Caco-2 (cell line): Measurements from ENCODE around the gene TENM3. TPM values are rescaled to one million over a fixed set of nuclear protein-coding genes. Genes with fewer than 3 reads are reported as not detected.

Experiments
- BruUV-seq: library from RNA; stranded (reverse); fragments of 400-500 nt; replicated peaks from 2 replicates; lab custom pipeline; 2021; lab: Mats Ljungman, UMichigan
- CTCF ChIA-PET: fragments of 300-600 bp; sonication (Branson Sonifier 250); formaldehyde crosslinking; loops from one replicate; lab custom pipeline; 2022; ENCODE audit warnings: antibody characterized with exemption; lab: Charles Lee
- POLR2A ChIA-PET: fragments of 300-600 bp; sonication (Branson Sonifier 250); formaldehyde crosslinking; loops from one replicate; lab custom pipeline; 2022; ENCODE audit warnings: antibody characterized with exemption; lab: Charles Lee
- DNase-seq, 2 experiments: peaks; one replicate each; pipeline versions ENCODE4 v3.0.0 to v3.0.0-alpha.2; 2020 to 2022
- H3K27me3 ChIP-seq: replicated peaks from 2 replicates; pipeline ENCODE4 v1.6.0; 2011; ENCODE audit warnings: low read length; ENCODE audit not compliant: control insufficient read depth, insufficient read depth
- H3K36me3 ChIP-seq: 2 replicates; pipeline ENCODE4 v1.5.1; 2011; ENCODE audit warnings: low read length; ENCODE audit not compliant: control insufficient read depth, insufficient read depth
- H3K4me1 ChIP-seq: fragments of 250-450 bp; sonication (Bioruptor Pico); 2 replicates; pipeline ENCODE4 v1.5.1; 2020; ENCODE audit warnings: mild to moderate bottlenecking
- H3K4me3 ChIP-seq: 2 replicates; pipeline ENCODE4 v1.5.1; 2011; ENCODE audit warnings: low read depth, mild to moderate bottlenecking, control low read depth, low read length
- H3K9me3 ChIP-seq: fragments of 250-450 bp; sonication (Bioruptor Pico); 2 replicates; pipeline ENCODE4 v1.5.1; 2020; ENCODE audit warnings: mild to moderate bottlenecking, moderate library complexity
- H3K27ac Mint-ChIP-seq: one replicate; pipeline ENCODE4 v1.8.0; 2022; ENCODE audit warnings: mixed read lengths; ENCODE audit not compliant: unreplicated experiment
- H3K27me3 Mint-ChIP-seq: one replicate; pipeline ENCODE4 v1.8.0; 2022; ENCODE audit warnings: mixed read lengths; ENCODE audit not compliant: insufficient read depth, unreplicated experiment
- H3K36me3 Mint-ChIP-seq: one replicate; pipeline ENCODE4 v1.8.0; 2022; ENCODE audit warnings: mild to moderate bottlenecking, mixed read lengths; ENCODE audit not compliant: insufficient read depth, unreplicated experiment
- H3K4me1 Mint-ChIP-seq: one replicate; pipeline ENCODE4 v1.8.0; 2022; ENCODE audit warnings: low read depth, mixed read lengths; ENCODE audit not compliant: unreplicated experiment
- H3K4me3 Mint-ChIP-seq: one replicate; pipeline ENCODE4 v1.8.0; 2022; ENCODE audit warnings: mild to moderate bottlenecking, moderate library complexity, mixed read lengths; ENCODE audit not compliant: unreplicated experiment
- H3K9me3 Mint-ChIP-seq: one replicate; pipeline ENCODE4 v1.8.0; 2022; ENCODE audit warnings: mixed read lengths; ENCODE audit not compliant: unreplicated experiment
- CTCF ChIP-seq, 2 experiments: fragments of 200-600 bp in 1 of 2; IDR thresholded peaks; 1 replicate in 1 of 2; 2 replicates in 1 of 2; pipeline versions ENCODE4 v1.5.1 to v1.8.0; 2011 to 2022; ENCODE audit warnings: antibody characterized with exemption in 1 of 2, control low read depth in 1 of 2, inconsistent platforms in 1 of 2, low read depth in 1 of 2, low read length in 1 of 2, mild to moderate bottlenecking in 1 of 2, moderate library complexity in 1 of 2; ENCODE audit not compliant: insufficient read depth in 1 of 2, severe bottlenecking in 1 of 2, unreplicated experiment in 1 of 2
- intact Hi-C: fragments of 100-400 bp; cut with micrococcal nuclease; formaldehyde crosslinking; loops from one replicate; pipeline ENCODE4 v1.10.0; 2022; ENCODE audit not compliant: unreplicated experiment
- total RNA-seq: library from RNA; stranded (reverse); gene quantifications from 2 replicates; pipeline ENCODE4 v1.2.3, GENCODE V29; 2022

Gene TENM3
- total RNA-seq, 1 experiment from 2014 or later, result 94.7 TPM

DNA sequence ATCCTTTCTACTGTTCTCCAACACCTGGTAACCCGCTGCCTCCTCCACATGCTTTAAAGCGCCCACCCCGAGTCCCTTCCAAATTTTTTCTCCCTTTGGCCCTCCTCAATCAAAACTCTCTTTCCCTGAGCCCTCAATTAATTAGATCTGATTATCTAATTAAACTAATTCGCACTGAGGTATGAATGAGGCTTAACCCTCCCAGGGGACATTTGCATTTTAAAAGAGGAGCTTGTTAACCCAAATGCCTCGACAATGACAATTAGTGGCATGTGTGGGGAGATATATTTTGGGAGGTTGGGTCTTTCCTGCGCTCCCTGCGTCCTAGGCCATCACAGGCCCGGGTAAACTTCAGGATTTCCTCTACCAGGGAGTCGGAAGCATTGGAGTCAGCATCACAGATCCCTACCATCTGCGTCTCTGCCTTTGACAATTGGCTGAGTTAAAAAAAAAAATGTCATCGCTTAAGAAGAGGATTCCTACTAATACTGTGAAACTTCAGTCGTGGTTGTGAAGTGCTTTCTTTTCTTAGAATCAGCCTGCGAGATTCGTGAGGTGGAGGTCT, 50.6 kb downstream of the TENM3 start:
- Mint-ChIP-seq H3K36me3 (peaks cover 28% of the 10 kb centered on the region), H3K4me1 (peaks cover 16% of the 10 kb centered on the region), H3K4me3 (no peak overlapping the region), H3K27me3 (no peaks in the 10 kb centered on the region), H3K9me3 (no peaks in the 10 kb centered on the region), H3K27ac (no peak overlapping the region)
- Histone ChIP-seq H3K4me1 (no peaks in the 10 kb centered on the region), H3K36me3 (no peaks in the 10 kb centered on the region), H3K27me3 (no peaks in the 10 kb centered on the region), H3K9me3 (no peaks in the 10 kb centered on the region), H3K4me3 (no peak overlapping the region)
- DNase-seq, result no peak
- ChIA-PET POLR2A (no interaction called here), CTCF (no interaction called here)
- BruUV-seq, result no TSS peak
- intact Hi-C loops, result no loop called here
- no peak for TF ChIP-seq CTCF (IDR thresholded peaks at IDR 0.05; ENCODE audit: insufficient read depth in 1 of 2, low read depth in 1 of 2, low read length in 1 of 2, severe bottlenecking in 1 of 2, unreplicated experiment in 1 of 2)

DNA sequence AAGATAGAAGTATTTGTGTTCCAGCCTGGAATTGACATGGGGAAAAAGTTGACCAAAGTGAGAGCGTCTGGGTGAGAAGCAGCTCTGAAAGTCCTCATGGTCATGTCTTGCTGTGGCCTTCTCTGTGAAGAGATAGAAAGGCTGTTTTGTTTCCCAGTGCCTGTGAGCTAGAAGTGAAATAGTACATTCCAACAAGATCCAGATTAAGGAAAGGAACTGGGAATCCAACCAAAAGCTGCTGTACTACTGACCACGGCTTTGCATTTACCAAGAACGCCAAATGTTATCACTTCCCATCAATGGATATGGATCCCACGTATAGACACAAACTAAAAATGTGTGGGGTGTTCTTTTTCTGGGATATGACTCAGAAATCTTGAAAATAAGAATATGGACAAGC, 51.2 kb downstream of the TENM3 start:
- ChIA-PET POLR2A (no interaction called here), CTCF (no interaction called here)
- Mint-ChIP-seq H3K9me3 (no peaks in the 10 kb centered on the region), H3K4me1 (peaks cover 16% of the 10 kb centered on the region), H3K4me3 (no peak overlapping the region), H3K27me3 (no peaks in the 10 kb centered on the region), H3K27ac (no peak overlapping the region), H3K36me3 (peaks cover 27% of the 10 kb centered on the region)
- intact Hi-C loops, result no loop called here
- Histone ChIP-seq H3K9me3 (no peaks in the 10 kb centered on the region), H3K4me1 (no peaks in the 10 kb centered on the region), H3K4me3 (no peak overlapping the region), H3K36me3 (no peaks in the 10 kb centered on the region), H3K27me3 (no peaks in the 10 kb centered on the region)
- BruUV-seq, result no TSS peak
- no peak for DNase-seq
- no peak for TF ChIP-seq CTCF (IDR thresholded peaks at IDR 0.05; ENCODE audit: insufficient read depth in 1 of 2, low read depth in 1 of 2, low read length in 1 of 2, severe bottlenecking in 1 of 2, unreplicated experiment in 1 of 2)

GRCh38 chr4:182297659-182298058, 54.5 kb downstream of the TENM3 start:
- no TSS peak for BruUV-seq
- H3K4me3 ChIP-seq, result no peak overlapping the region
- CTCF ChIA-PET, result no interaction called here
- intact Hi-C loops, result no loop called here
- H3K4me1 ChIP-seq, result no peaks in the 10 kb centered on the region
- POLR2A ChIA-PET, result no interaction called here
- H3K36me3 ChIP-seq, result no peaks in the 10 kb centered on the region
- Mint-ChIP-seq H3K27me3 (no peaks in the 10 kb centered on the region), H3K9me3 (no peaks in the 10 kb centered on the region), H3K4me3 (no peak overlapping the region), H3K27ac (peak overlapping the region; percentile 60), H3K4me1 (peaks cover 13% of the 10 kb centered on the region), H3K36me3 (peaks cover 31% of the 10 kb centered on the region)
- H3K27me3 ChIP-seq, result no peaks in the 10 kb centered on the region
- no peak for DNase-seq
- TF ChIP-seq CTCF (IDR thresholded peaks at IDR 0.05; ENCODE audit: insufficient read depth in 1 of 2, low read depth in 1 of 2, low read length in 1 of 2, severe bottlenecking in 1 of 2, unreplicated experiment in 1 of 2), result no peak
- H3K9me3 ChIP-seq, result no peaks in the 10 kb centered on the region
